Measurements from ENCODE around the gene SLC25A51. TPM values are rescaled to one million over a fixed set of nuclear protein-coding genes. Genes with fewer than 3 reads are reported as not detected.
"Not testable (repeated sequence)": the region's sequence is repeated elsewhere in the genome, so short reads cannot be mapped to it uniquely, and the experiment has no call there.

Gene SLC25A51
- total RNA-seq, 1 experiment from 2014 or later = 18.8 TPM

DNA sequence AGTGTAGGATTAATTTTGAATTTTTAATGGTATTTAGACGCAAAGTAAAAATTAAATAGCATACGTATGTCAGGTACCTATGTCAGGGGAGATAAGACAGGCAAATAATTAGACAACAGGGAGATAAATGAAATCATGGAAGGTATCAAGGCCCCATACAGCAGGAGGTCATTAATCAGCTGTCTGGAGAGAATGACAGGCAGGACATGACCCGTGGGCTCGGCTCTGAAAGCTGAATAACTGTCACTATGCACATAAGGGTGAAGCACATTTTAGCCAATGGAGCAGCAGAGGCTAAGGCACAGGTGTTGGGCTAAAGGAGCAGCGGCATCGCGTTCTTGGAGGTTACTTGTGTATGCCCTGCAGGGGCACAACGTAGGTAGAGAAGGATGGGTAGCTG is 11.9 kb downstream of the SLC25A51 start:
- H3K4me3 ChIP-seq = no peak overlapping the region
- H3K27me3 ChIP-seq (replicated peaks) = no peaks in the 10 kb centered on the region
- DNase-seq (ENCODE audit: low read depth in 1 of 2, low spot score in 2 of 2) = no peak
- H3K36me3 ChIP-seq = peaks cover 6% of the 10 kb centered on the region; the same call in 1 of the 2 replicates
- H3K27ac ChIP-seq = no peak overlapping the region
- no peaks in the 10 kb centered on the region for H3K9me3 ChIP-seq (replicated peaks)
- no peaks in the 10 kb centered on the region for H3K4me1 ChIP-seq (replicated peaks)

DNA sequence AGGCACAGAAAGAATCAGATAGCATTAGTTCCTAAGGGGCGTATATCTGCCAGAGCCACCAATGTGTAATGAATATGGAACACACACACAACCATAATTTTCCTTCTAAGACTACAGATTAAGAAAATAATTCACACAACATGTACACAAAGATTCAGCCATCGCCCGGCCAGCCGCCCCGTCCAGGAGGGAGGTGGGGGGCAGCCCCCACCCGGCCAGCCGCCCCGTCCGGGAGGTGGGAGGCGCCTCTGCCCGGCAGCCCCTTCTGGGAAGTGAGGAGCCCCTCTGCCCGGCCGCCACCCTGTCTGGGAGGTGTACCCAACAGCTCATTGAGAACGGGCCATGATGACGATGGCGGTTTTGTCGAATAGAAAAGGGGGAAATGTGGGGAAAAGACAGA is 12.9 kb downstream of the SLC25A51 start:
- not testable (repeated sequence) for H3K27ac ChIP-seq; H3K36me3 ChIP-seq; H3K27me3 ChIP-seq (replicated peaks); H3K4me1 ChIP-seq (replicated peaks); H3K4me3 ChIP-seq; DNase-seq (ENCODE audit: low read depth in 1 of 2, low spot score in 2 of 2); H3K9me3 ChIP-seq (replicated peaks)

DNA sequence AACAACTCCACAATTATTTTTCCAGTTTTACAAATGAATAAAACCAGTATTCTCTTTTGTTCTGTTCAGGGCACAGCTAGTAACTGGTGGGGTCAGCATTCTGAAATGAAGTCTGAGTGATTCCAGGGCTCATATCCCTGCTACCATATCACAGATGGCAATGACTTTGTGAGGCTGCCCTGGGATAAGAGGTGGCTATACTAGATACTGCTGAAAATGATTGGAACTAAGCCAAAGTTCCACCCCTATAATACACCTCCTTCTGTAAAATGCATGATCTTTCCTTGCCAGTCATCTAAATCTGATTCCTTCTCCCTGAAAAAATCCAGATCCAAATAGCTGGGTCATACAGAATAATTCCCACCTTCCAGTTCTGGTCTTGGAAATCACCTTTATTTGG is 14.4 kb downstream of the SLC25A51 start:
- H3K27me3 ChIP-seq (replicated peaks) = no peaks in the 10 kb centered on the region
- no peaks in the 10 kb centered on the region for H3K36me3 ChIP-seq
- DNase-seq (ENCODE audit: low read depth in 1 of 2, low spot score in 2 of 2) = no peak
- no peak overlapping the region for H3K4me3 ChIP-seq
- H3K27ac ChIP-seq = no peak overlapping the region
- H3K9me3 ChIP-seq (replicated peaks) = no peaks in the 10 kb centered on the region
- no peaks in the 10 kb centered on the region for H3K4me1 ChIP-seq (replicated peaks)

DNA sequence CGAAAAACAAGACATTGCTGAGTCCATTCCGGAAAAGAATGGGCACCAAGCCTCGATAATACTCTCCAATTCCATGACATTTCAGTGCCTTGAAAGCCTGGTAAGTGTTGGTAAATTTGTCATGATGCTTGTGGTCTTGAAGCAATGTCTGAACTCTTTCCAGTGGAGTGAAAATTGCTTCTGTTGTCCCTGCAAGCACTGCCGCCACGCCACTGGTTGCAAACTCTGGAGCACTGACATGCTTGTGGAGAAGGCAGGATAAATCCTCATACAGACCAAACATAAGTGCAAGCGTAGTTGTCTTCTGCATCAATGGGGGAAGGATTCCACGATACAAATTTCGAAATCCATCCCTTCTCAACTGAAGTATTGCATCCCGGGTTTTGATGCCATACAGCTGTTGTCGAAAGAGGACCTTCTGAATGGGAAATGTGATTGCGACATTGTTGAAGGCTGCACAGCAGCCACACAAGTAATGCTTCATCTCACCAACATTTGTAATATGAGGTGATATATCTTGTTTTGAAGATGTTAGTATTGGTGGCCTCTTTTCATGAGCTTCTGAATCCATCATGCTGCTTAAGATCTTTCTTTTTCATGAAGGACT is 15.8 kb downstream of the SLC25A51 start:
- not testable (repeated sequence) for DNase-seq (ENCODE audit: low read depth in 1 of 2, low spot score in 2 of 2); H3K9me3 ChIP-seq (replicated peaks); H3K27me3 ChIP-seq (replicated peaks); H3K27ac ChIP-seq; H3K4me1 ChIP-seq (replicated peaks); H3K4me3 ChIP-seq; H3K36me3 ChIP-seq

DNA sequence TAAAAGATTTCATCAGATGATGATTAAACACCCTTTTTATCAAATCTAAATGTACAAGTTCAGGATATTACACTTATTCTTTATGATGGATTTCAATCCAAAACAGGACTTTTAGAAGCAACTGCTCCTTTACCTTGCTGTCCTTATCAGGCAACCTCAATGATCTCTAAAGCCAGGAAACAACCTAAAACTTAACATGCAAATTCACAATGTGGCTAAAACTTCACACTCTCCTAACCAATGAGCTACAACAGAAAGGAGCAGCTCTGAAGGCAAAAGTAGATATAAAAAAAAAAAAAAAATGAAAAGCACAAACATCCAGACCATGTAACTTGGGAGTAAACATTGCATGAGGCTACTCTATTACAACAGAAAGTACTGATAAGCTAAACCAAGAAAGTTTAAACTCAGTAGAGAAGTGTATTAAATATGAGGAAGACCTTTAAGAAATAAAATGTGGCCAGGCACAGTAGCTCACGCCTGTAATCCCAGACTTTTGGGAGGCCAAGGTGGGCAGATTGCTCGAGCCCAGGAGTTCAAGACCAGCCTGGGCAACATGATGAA is 22.9 kb downstream of the SLC25A51 start:
- DNase-seq (ENCODE audit: low read depth in 1 of 2, low spot score in 2 of 2) = no peak
- no peak overlapping the region for H3K4me3 ChIP-seq
- no peaks in the 10 kb centered on the region for H3K36me3 ChIP-seq
- no peaks in the 10 kb centered on the region for H3K4me1 ChIP-seq (replicated peaks)
- H3K9me3 ChIP-seq (replicated peaks) = no peaks in the 10 kb centered on the region
- no peak overlapping the region for H3K27ac ChIP-seq
- H3K27me3 ChIP-seq (replicated peaks) = no peaks in the 10 kb centered on the region

DNA sequence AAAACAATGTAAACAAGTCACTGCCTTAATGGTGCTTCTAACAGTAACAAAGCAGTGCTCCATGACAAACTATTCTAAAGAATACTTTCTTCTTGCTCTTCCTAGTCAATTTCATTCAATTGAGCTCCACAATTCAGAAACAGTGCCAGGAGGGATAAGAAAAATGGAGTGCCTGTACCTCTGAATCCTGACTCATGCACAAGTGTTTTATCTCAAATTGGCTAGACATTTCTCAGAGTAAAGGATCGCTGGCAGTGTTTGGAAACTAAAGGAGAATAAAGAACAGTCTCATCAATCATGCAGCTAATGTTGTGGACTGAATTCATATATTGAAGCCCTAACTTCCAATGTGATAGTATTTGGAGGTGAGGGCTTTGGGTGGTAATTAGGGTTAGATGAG is 27.6 kb downstream of the SLC25A51 start:
- no peak for DNase-seq (ENCODE audit: low read depth in 1 of 2, low spot score in 2 of 2)

DNA sequence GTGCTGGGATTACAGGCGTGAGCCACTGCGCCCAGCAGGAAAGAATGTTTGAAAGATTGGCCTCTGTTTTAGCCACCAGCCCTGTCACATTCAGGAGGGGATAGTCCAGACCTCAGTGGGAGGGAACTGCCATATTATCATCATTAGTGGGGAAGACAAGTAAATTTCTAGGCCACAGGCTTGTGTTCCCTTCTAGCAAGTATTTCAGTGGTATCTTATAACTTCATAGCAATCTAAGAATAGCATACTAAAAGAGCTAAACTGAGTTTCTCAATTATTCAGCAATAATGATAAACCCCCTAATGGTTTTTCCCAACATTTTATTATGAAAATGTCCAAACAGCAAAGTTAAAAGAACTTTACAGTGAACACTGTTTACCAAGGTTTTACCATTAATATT is 30.0 kb downstream of the SLC25A51 start:
- no peak for DNase-seq (ENCODE audit: low read depth in 1 of 2, low spot score in 2 of 2)
- no peak overlapping the region for H3K4me3 ChIP-seq
- H3K9me3 ChIP-seq (replicated peaks) = no peaks in the 10 kb centered on the region
- H3K4me1 ChIP-seq (replicated peaks) = no peaks in the 10 kb centered on the region
- no peaks in the 10 kb centered on the region for H3K36me3 ChIP-seq
- H3K27me3 ChIP-seq (replicated peaks) = no peaks in the 10 kb centered on the region
- H3K27ac ChIP-seq = no peak overlapping the region

More for the DNA sequence above, 27.6 kb downstream of the SLC25A51 start:
- Histone ChIP-seq H3K36me3 (no peaks in the 10 kb centered on the region), H3K27ac (no peak overlapping the region), H3K4me3 (no peak overlapping the region), H3K27me3 (replicated peaks) (no peaks in the 10 kb centered on the region), H3K9me3 (replicated peaks) (no peaks in the 10 kb centered on the region), H3K4me1 (replicated peaks) (no peaks in the 10 kb centered on the region)

DNA sequence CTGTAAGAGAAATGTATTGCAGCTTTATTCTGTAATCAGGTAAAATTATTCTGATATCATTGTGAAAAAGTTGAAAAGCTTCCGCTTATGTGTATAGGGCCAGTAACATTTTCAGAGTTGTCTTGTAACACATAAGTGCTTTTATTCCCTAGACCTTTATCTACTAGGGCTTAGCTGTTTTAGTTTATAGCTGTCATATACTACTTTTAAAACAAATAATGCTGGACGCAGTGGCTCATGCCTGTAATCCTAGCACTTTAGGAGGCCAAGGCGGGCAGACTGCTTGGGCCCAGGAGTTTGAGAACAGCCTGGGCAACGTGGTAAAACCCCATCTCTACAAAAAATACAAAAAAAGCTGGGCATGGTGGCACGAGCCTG is 33.1 kb downstream of the SLC25A51 start:
- no peak overlapping the region for H3K27ac ChIP-seq
- H3K9me3 ChIP-seq (replicated peaks) = no peaks in the 10 kb centered on the region
- no peaks in the 10 kb centered on the region for H3K27me3 ChIP-seq (replicated peaks)
- H3K4me3 ChIP-seq = no peak overlapping the region
- DNase-seq (ENCODE audit: low read depth in 1 of 2, low spot score in 2 of 2) = no peak
- H3K4me1 ChIP-seq (replicated peaks) = no peaks in the 10 kb centered on the region
- H3K36me3 ChIP-seq = no peaks in the 10 kb centered on the region

DNA sequence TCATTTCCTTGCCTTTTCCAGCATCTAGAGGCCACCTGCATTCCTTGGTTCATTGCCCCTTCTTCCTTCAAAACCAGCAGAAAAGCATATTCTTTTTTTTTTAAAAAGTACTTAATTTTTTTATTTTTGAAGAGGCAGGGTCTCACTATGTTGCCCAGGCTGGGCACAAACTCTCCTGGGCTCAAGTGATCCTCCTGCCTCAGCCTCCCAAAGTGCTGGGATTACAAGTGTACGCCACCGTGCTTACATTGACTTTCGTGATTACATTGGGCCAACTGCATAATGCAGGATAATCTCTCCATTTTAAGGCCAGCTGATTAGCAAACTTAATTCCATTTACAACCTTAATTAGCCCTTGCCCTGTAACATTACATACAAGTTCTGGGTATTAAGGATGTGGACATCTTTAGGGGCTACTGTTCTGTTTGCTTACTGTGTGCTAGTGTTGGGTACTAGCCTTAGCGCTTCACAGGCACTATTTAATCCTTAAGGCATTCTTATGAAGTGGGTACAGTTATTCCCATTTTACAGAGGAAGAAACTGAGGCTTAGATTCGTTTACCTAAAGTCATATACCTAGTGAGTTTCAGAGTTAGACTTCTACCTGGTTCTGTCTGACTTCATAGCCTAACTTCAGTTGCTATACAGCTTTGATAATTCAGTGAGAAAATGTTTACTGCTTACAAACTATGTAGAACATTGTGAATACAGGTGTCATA is 33.7 kb downstream of the SLC25A51 start:
- Histone ChIP-seq H3K4me3 (no peak overlapping the region), H3K27ac (no peak overlapping the region), H3K4me1 (replicated peaks) (no peaks in the 10 kb centered on the region), H3K27me3 (replicated peaks) (no peaks in the 10 kb centered on the region), H3K36me3 (no peaks in the 10 kb centered on the region), H3K9me3 (replicated peaks) (no peaks in the 10 kb centered on the region)
- no peak for DNase-seq (ENCODE audit: low read depth in 1 of 2, low spot score in 2 of 2)

DNA sequence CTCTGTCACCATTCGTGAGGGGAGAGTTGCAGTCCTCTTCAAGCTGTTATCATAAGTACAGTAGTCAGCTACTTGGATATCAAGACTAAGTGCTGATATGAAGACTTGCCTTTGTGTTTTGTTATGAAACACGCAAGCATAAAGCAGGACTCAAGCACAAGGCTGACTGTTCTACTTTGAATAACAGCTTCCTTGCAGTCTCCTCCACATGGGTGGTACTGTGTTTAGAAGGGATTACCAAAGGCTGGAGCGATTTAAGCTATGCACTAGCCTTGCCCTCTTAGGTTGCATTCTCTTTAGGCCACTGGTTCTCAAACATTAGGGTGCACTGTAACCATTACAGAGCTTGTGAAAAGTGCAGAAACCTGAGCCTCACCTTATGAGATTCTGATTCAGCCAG is 41.4 kb downstream of the SLC25A51 start:
- Histone ChIP-seq H3K9me3 (replicated peaks) (no peaks in the 10 kb centered on the region), H3K4me1 (replicated peaks) (no peaks in the 10 kb centered on the region), H3K27me3 (replicated peaks) (no peaks in the 10 kb centered on the region)

DNA sequence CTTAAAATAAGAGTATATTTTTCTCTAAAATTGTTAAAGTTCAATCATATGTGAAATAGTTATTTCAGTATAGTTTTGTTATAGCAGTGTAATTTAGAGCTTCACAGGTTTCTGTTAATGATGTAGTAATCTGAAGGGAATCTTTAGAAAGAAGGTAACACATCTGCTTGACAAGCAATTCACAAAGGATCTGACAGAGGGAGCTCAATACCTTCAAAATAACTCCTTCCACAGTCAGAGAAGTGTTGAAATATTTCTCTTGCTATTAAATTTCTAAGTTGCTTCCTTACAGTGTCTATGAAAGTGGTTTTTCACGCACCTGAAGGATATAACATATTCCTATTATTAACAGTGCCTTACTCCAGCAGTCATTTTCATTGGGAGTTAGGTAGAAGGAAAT is 44.9 kb downstream of the SLC25A51 start:
- Histone ChIP-seq H3K9me3 (replicated peaks) (no peaks in the 10 kb centered on the region), H3K27ac (no peak overlapping the region), H3K4me3 (no peak overlapping the region), H3K27me3 (replicated peaks) (no peaks in the 10 kb centered on the region), H3K4me1 (replicated peaks) (no peaks in the 10 kb centered on the region), H3K36me3 (peaks cover 5% of the 10 kb centered on the region; the same call in 1 of the 2 replicates)
- no peak for DNase-seq (ENCODE audit: low read depth in 1 of 2, low spot score in 2 of 2)

More for the DNA sequence above, 41.4 kb downstream of the SLC25A51 start:
- Histone ChIP-seq H3K36me3 (peaks cover 5% of the 10 kb centered on the region; the same call in 1 of the 2 replicates), H3K4me3 (no peak overlapping the region), H3K27ac (no peak overlapping the region)
- DNase-seq (ENCODE audit: low read depth in 1 of 2, low spot score in 2 of 2) = no peak

DNA sequence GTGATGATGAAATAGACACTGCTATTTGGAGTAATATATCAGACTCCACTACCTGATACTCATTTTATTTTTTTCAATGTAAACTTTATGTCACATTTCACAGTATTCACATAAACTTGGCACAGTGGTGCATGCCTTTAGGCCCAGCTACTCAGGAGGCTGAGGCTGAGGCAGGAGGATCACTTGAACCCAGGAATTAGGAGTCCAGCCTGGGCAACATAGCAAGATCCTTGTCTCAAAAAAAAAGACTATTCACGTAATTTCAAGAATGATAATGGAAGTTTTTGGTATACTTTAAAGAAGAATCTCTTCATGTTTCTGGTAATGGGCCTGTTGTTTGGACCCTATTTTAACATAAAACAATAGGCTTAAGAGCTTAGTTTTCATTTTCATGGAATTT is 47.4 kb downstream of the SLC25A51 start:
- H3K4me3 ChIP-seq = no peak overlapping the region
- peaks cover 4% of the 10 kb centered on the region; the same call in 1 of the 2 replicates for H3K36me3 ChIP-seq
- H3K9me3 ChIP-seq (replicated peaks) = no peaks in the 10 kb centered on the region
- DNase-seq (ENCODE audit: low read depth in 1 of 2, low spot score in 2 of 2) = no peak
- H3K27ac ChIP-seq = no peak overlapping the region
- H3K27me3 ChIP-seq (replicated peaks) = no peaks in the 10 kb centered on the region
- no peaks in the 10 kb centered on the region for H3K4me1 ChIP-seq (replicated peaks)

DNA sequence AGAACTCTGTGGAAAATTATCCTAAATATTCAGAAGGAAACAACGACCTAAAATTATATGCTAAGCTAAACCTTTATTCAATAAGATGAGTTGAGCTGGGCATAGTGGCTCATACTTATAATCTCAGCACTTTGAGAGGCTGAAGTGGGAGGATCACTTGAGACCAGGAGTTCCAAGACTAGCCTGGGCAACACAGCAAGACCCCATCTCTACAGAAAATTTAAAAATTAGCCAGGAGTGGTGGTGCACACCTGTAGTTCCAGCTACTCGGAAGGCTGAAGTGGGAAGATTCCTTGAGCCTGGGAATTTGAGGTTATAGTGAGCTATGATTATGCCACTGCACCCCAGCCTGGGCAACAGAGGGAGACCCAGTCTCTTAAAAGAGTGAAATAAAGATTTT is 51.7 kb downstream of the SLC25A51 start:
- H3K27ac ChIP-seq = no peak overlapping the region
- no peaks in the 10 kb centered on the region for H3K36me3 ChIP-seq
- no peak for DNase-seq (ENCODE audit: low read depth in 1 of 2, low spot score in 2 of 2)
- no peak overlapping the region for H3K4me3 ChIP-seq
- H3K4me1 ChIP-seq (replicated peaks) = no peaks in the 10 kb centered on the region
- no peaks in the 10 kb centered on the region for H3K9me3 ChIP-seq (replicated peaks)
- H3K27me3 ChIP-seq (replicated peaks) = no peaks in the 10 kb centered on the region

DNA sequence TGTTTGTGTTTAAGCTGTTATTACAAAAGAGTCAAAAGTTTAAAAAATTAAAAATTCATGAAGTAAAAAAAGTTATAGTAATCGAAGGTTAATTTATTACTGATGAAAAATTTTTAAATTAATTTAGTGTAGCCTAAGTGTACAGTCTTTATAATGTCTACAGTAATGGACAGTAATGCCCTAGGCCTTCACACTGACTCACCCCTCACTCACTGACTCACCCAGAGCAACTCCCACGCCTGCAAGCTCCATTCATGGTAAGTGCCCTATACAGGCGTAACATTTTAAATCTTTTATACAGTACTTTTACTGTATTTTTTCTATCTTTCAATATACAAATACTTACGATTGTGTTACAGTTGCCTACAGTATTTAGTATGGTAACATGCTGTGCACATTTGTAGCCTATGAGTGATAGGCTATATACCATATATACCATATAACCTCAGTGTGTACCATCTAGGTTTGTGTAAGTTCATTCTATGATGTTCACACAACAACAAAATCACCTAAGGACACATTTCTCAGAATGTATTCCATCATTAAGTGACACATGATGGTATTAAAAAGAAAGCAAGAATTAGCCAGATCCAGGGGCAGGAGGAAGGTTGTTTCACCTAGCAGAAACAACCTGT is 63.2 kb downstream of the SLC25A51 start:
- DNase-seq (ENCODE audit: low read depth in 1 of 2, low spot score in 2 of 2) = peak in 1 of 2 experiments; percentile 52
- Histone ChIP-seq H3K4me3 (no peak overlapping the region), H3K4me1 (replicated peaks) (peaks cover 6% of the 10 kb centered on the region; the same call in 1 of the 2 replicates), H3K27me3 (replicated peaks) (no peaks in the 10 kb centered on the region), H3K9me3 (replicated peaks) (no peaks in the 10 kb centered on the region), H3K36me3 (no peaks in the 10 kb centered on the region), H3K27ac (no peak overlapping the region; the same call in 1 of the 2 replicates)

Data from SJSA1 (cell line).